ENCODE data around the gene NCKAP5L. TPM values are rescaled to one million over a fixed set of nuclear protein-coding genes. Genes with fewer than 3 reads are reported as not detected.

NCKAP5L gene
- total RNA-seq, 1 experiment from 2014 or later: 19.5 TPM

DNA sequence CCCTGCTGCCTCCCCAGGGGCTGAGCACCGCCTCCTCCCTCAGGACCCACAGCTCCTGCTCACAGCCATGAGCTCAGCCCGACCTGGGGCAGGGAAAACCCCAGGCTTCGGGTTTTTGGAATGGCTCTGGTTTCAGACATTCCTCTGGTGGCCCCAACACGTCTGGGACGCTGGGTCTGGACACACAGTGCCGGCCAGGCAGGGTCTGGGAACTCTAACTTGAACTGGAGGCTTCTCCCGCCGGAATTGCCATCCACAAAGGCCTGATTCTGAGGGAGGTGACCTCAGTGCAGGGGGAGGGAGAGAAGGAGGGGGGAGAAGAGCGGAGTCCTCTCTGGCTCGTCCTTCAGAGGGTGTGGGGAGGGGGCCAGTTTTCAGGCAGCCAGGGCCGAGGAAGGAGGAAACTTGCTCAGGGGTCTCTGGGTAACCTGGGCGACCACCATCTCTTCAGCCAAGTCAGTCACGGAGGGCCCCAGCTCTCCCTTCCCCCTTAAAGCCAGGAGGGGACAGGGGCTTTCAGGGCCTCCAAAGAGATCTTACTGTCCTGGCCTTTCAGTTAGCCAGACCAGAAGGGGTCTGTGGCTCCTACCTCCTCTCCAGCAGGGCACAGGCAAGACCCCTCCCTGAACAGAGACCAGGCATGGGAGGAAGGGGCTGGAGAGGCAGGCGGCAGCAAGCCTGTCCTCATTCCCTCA lies 19.4 kb downstream of the NCKAP5L start:
- Mint-ChIP-seq H3K9me3 (ENCODE audit: unreplicated experiment) (no peaks in the 10 kb centered on the region), H3K27me3 (ENCODE audit: insufficient read depth, unreplicated experiment) (no peaks in the 10 kb centered on the region), H3K36me3 (ENCODE audit: insufficient read depth, unreplicated experiment) (peaks cover 4% of the 10 kb centered on the region), H3K27ac (ENCODE audit: unreplicated experiment) (no peak overlapping the region), H3K4me3 (ENCODE audit: unreplicated experiment) (no peak overlapping the region), H3K4me1 (ENCODE audit: low read depth, unreplicated experiment) (no peaks in the 10 kb centered on the region)
- H3K9me3 ChIP-seq: no peaks in the 10 kb centered on the region
- TF ChIP-seq, protein P1, sequence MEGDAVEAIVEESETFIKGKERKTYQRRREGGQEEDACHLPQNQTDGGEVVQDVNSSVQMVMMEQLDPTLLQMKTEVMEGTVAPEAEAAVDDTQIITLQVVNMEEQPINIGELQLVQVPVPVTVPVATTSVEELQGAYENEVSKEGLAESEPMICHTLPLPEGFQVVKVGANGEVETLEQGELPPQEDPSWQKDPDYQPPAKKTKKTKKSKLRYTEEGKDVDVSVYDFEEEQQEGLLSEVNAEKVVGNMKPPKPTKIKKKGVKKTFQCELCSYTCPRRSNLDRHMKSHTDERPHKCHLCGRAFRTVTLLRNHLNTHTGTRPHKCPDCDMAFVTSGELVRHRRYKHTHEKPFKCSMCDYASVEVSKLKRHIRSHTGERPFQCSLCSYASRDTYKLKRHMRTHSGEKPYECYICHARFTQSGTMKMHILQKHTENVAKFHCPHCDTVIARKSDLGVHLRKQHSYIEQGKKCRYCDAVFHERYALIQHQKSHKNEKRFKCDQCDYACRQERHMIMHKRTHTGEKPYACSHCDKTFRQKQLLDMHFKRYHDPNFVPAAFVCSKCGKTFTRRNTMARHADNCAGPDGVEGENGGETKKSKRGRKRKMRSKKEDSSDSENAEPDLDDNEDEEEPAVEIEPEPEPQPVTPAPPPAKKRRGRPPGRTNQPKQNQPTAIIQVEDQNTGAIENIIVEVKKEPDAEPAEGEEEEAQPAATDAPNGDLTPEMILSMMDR (IDR thresholded peaks at IDR 0.05; ENCODE audit: insufficient read depth in 1 of 2, low read depth in 1 of 2, low read length in 1 of 2, severe bottlenecking in 1 of 2, unreplicated experiment in 1 of 2): no peak
- POLR2A ChIA-PET: no interaction called here
- no peak overlapping the region for H3K4me3 ChIP-seq (ENCODE audit: low read depth, low read length)
- CTCF ChIA-PET: interaction anchor here (0.6 kb wide), 1 partner anchor 20 kb away, joined by 4 read pairs; no protein-coding TSS in a partner anchor
- no peaks in the 10 kb centered on the region for H3K27me3 ChIP-seq (replicated peaks; ENCODE audit: control insufficient read depth, insufficient read depth, low read length)
- DNase-seq: no peak
- no peaks in the 10 kb centered on the region; the same call in 1 of the 2 replicates for H3K36me3 ChIP-seq (ENCODE audit: control insufficient read depth, insufficient read depth, low read length)
- BruUV-seq (replicated peaks): no TSS peak
- no peaks in the 10 kb centered on the region for H3K4me1 ChIP-seq
- intact Hi-C loops (cut with micrococcal nuclease; ENCODE audit: unreplicated experiment): no loop called here

DNA sequence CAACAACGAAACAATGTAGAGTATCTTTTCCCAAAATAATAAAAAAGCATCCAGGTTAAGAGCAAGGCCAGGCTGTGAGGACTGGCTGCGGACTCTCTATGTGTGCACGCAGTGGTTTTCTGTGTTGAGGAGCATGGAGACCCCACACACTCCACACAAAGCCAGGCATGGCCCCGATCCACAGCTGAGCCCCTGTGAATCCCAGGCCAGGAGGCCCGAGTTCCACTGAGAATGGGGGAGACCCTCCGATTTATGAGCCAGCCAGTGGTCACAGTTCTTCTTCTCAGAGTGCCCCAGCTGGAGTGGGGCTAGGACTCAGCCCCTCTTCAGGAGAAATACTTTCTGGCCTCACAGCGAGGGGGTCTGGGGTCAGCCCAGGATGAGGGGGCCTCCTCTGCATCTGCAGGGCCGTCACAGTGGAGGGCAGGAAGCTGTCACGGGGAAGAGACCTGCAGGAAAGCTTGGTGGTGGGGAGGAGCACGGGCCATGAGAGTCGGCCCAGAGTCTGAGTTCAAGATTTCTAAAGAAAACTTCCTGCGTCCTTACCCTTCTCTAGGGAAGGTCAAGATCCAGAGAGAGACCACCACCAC lies 20.1 kb downstream of the NCKAP5L start:
- no peaks in the 10 kb centered on the region for H3K9me3 Mint-ChIP-seq (ENCODE audit: unreplicated experiment)
- H3K4me1 Mint-ChIP-seq (ENCODE audit: low read depth, unreplicated experiment): no peaks in the 10 kb centered on the region
- H3K27me3 ChIP-seq (replicated peaks; ENCODE audit: control insufficient read depth, insufficient read depth, low read length): no peaks in the 10 kb centered on the region
- no peaks in the 10 kb centered on the region; the same call in 1 of the 2 replicates for H3K36me3 ChIP-seq (ENCODE audit: control insufficient read depth, insufficient read depth, low read length)
- no peaks in the 10 kb centered on the region for H3K27me3 Mint-ChIP-seq (ENCODE audit: insufficient read depth, unreplicated experiment)
- H3K27ac Mint-ChIP-seq (ENCODE audit: unreplicated experiment): no peak overlapping the region
- H3K4me3 Mint-ChIP-seq (ENCODE audit: unreplicated experiment): no peak overlapping the region
- no peak overlapping the region for H3K4me3 ChIP-seq (ENCODE audit: low read depth, low read length)
- CTCF ChIA-PET: interaction anchor here (0.6 kb wide), 1 partner anchor 20 kb away, joined by 4 read pairs; no protein-coding TSS in a partner anchor
- intact Hi-C loops (cut with micrococcal nuclease; ENCODE audit: unreplicated experiment): no loop called here
- TF ChIP-seq, protein P1 (IDR thresholded peaks at IDR 0.05; ENCODE audit: insufficient read depth in 1 of 2, low read depth in 1 of 2, low read length in 1 of 2, severe bottlenecking in 1 of 2, unreplicated experiment in 1 of 2): no peak
- H3K9me3 ChIP-seq: no peaks in the 10 kb centered on the region
- BruUV-seq (replicated peaks): no TSS peak
- no peak for DNase-seq
- POLR2A ChIA-PET: no interaction called here
- H3K4me1 ChIP-seq: no peaks in the 10 kb centered on the region
- peaks cover 4% of the 10 kb centered on the region for H3K36me3 Mint-ChIP-seq (ENCODE audit: insufficient read depth, unreplicated experiment)

DNA sequence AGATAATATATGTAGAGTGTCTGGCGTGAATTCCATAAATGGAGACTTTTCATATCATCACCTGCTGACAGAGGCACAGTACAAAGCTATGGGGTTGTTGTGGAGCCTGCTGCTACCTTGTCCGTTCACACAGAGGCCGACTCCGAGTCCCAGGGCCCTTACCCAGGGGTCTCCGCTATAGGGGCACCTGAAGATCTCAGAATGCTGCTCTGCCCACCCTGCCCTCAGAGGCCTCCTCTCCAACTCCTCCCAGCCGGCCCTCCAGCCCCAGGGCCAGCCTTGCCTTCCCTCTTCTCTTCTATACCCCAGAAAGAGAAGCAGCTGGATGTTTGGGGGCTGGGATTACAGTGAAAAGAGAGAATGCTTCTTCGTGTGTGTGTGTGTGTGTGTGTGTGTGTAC lies 21.3 kb downstream of the NCKAP5L start:
- CTCF ChIA-PET: no interaction called here
- peaks cover 4% of the 10 kb centered on the region for H3K36me3 Mint-ChIP-seq (ENCODE audit: insufficient read depth, unreplicated experiment)
- BruUV-seq (replicated peaks): no TSS peak

More for the DNA sequence above, 21.3 kb downstream of the NCKAP5L start:
- Mint-ChIP-seq H3K4me1 (ENCODE audit: low read depth, unreplicated experiment) (no peaks in the 10 kb centered on the region), H3K9me3 (ENCODE audit: unreplicated experiment) (no peaks in the 10 kb centered on the region), H3K27ac (ENCODE audit: unreplicated experiment) (no peak overlapping the region), H3K4me3 (ENCODE audit: unreplicated experiment) (no peak overlapping the region), H3K27me3 (ENCODE audit: insufficient read depth, unreplicated experiment) (no peaks in the 10 kb centered on the region)
- Histone ChIP-seq H3K9me3 (no peaks in the 10 kb centered on the region), H3K36me3 (ENCODE audit: control insufficient read depth, insufficient read depth, low read length) (no peaks in the 10 kb centered on the region; the same call in 1 of the 2 replicates), H3K27me3 (replicated peaks; ENCODE audit: control insufficient read depth, insufficient read depth, low read length) (no peaks in the 10 kb centered on the region), H3K4me1 (no peaks in the 10 kb centered on the region), H3K4me3 (ENCODE audit: low read depth, low read length) (no peak overlapping the region)
- intact Hi-C loops (cut with micrococcal nuclease; ENCODE audit: unreplicated experiment): no loop called here
- TF ChIP-seq, protein P1 (IDR thresholded peaks at IDR 0.05; ENCODE audit: insufficient read depth in 1 of 2, low read depth in 1 of 2, low read length in 1 of 2, severe bottlenecking in 1 of 2, unreplicated experiment in 1 of 2): no peak
- POLR2A ChIA-PET: no interaction called here
- DNase-seq: no peak

Data from Caco-2 (cell line).